ENCODE results near the gene ITPR1.

Gene ITPR1

DNA sequence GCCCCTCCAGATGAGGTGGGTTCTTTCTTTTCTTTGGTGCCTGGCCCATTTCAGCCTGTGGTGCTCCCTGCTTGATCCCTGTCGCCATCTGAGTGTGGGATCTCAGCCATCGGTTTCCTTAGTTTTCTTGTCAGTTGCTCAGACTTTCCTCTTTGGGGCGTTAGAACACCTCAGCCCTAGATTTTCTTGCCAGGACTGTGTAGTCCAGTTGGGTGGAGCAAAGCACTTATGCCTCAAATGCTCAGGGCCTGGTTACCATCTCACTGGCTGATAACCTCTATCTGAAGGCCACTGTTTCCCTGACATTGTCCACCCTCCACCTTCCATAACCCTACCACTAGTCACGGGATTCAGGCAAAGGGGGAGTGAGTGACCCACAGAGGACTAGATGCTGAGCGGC, 277.4 kb downstream of the ITPR1 start:
- Histone ChIP-seq H3K79me2 (ENCODE audit: insufficient read depth, low read length) (no peaks in the 10 kb centered on the region), H3K9ac (ENCODE audit: low read length) (no peak overlapping the region), H3K4me2 (ENCODE audit: low read length) (no peak overlapping the region), H4K20me1 (ENCODE audit: insufficient read depth, low read length) (no peaks in the 10 kb centered on the region), H3K27ac (ENCODE audit: low read depth, low read length, poor library complexity, severe bottlenecking) (no peak overlapping the region), H3K4me3 (ENCODE audit: low read depth, low read length, poor library complexity, severe bottlenecking) (no peak overlapping the region), H3K27me3 (ENCODE audit: insufficient read depth, low read length) (no peaks in the 10 kb centered on the region), H3K9me2 (ENCODE audit: low read depth, low read length) (no peaks in the 10 kb centered on the region), H3K36me3 (ENCODE audit: insufficient read depth, low read length) (no peaks in the 10 kb centered on the region), H2AFZ (ENCODE audit: low read length) (no peak overlapping the region), H3K9me3 (ENCODE audit: low read length) (no peaks in the 10 kb centered on the region), H3F3A (ENCODE audit: insufficient read depth, low read length) (no peaks in the 10 kb centered on the region), H3K4me1 (ENCODE audit: insufficient read depth, low read length, severe bottlenecking) (no peaks in the 10 kb centered on the region)
- no peak for TF ChIP-seq EZH2 (IDR thresholded peaks at IDR 0.05; ENCODE audit: borderline replicate concordance, low read length)
- TF ChIP-seq, protein P1, sequence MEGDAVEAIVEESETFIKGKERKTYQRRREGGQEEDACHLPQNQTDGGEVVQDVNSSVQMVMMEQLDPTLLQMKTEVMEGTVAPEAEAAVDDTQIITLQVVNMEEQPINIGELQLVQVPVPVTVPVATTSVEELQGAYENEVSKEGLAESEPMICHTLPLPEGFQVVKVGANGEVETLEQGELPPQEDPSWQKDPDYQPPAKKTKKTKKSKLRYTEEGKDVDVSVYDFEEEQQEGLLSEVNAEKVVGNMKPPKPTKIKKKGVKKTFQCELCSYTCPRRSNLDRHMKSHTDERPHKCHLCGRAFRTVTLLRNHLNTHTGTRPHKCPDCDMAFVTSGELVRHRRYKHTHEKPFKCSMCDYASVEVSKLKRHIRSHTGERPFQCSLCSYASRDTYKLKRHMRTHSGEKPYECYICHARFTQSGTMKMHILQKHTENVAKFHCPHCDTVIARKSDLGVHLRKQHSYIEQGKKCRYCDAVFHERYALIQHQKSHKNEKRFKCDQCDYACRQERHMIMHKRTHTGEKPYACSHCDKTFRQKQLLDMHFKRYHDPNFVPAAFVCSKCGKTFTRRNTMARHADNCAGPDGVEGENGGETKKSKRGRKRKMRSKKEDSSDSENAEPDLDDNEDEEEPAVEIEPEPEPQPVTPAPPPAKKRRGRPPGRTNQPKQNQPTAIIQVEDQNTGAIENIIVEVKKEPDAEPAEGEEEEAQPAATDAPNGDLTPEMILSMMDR (IDR thresholded peaks at IDR 0.05; ENCODE audit: low read length) = no peak

DNA sequence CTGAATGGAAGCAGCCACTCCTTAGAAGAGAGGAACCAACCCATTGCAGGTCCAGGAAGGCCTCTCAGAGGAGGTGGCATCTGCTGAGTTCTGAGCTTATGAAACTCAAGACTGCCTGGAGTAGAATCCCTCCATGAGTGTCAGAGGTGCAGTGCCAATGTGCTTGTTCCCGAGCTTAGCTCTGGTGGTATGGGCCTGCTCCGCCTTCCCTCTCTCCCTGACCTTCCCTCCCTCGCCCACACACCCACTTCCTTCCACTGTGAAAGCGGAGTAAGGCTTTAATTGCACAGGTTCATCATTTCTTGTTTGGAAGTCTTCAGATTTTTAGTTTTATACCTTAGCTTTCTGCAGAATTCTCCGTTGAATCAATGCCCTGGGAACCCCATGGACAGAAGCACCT, 278.1 kb downstream of the ITPR1 start:
- Histone ChIP-seq H2AFZ (ENCODE audit: low read length) (no peak overlapping the region), H4K20me1 (ENCODE audit: insufficient read depth, low read length) (no peaks in the 10 kb centered on the region), H3K9ac (ENCODE audit: low read length) (no peak overlapping the region), H3K4me1 (ENCODE audit: insufficient read depth, low read length, severe bottlenecking) (no peaks in the 10 kb centered on the region), H3K79me2 (ENCODE audit: insufficient read depth, low read length) (no peaks in the 10 kb centered on the region), H3K9me3 (ENCODE audit: low read length) (no peaks in the 10 kb centered on the region), H3K4me2 (ENCODE audit: low read length) (no peak overlapping the region), H3K36me3 (ENCODE audit: insufficient read depth, low read length) (no peaks in the 10 kb centered on the region), H3K27ac (ENCODE audit: low read depth, low read length, poor library complexity, severe bottlenecking) (no peak overlapping the region), H3K9me2 (ENCODE audit: low read depth, low read length) (no peaks in the 10 kb centered on the region), H3F3A (ENCODE audit: insufficient read depth, low read length) (no peaks in the 10 kb centered on the region), H3K4me3 (ENCODE audit: low read depth, low read length, poor library complexity, severe bottlenecking) (no peak overlapping the region), H3K27me3 (ENCODE audit: insufficient read depth, low read length) (no peaks in the 10 kb centered on the region)
- TF ChIP-seq, protein P1 (IDR thresholded peaks at IDR 0.05; ENCODE audit: low read length) = no peak
- TF ChIP-seq EZH2 (IDR thresholded peaks at IDR 0.05; ENCODE audit: borderline replicate concordance, low read length) = no peak

DNA sequence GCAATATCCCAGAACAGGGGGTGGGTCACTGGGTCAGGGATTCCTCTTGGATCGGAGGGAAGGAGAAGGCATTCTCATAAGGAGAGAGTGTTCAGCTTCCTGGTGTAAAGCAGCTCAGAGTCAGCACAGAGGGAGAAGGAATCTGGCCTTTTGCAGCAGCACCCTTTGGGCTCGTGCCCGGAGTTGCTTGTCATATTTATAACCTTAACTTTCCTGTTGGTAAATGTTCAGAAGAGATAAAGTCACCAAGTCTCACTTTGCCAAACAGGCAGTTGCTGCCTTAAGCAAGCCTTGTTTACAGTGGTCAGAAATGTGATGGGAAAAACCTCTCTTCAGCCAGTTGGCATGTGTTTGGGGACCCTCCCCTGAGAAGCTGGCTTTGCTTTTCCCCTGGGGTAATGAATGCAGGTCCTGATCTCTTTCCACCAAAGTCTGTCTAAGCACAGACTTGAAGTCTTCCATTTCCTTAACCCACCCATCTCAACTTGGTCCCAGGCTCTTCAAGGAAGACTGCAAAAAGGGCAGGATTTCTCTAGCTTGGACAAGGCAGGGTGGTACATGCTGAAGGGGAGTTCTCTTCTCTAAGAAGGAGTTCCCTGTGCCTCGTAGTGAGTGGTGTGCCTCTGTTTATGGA, 279.1 kb downstream of the ITPR1 start:
- no peaks in the 10 kb centered on the region for H3K9me3 ChIP-seq (ENCODE audit: low read length)
- no peak overlapping the region for H3K4me3 ChIP-seq (ENCODE audit: low read depth, low read length, poor library complexity, severe bottlenecking)
- no peaks in the 10 kb centered on the region for H3K79me2 ChIP-seq (ENCODE audit: insufficient read depth, low read length)
- H3K36me3 ChIP-seq (ENCODE audit: insufficient read depth, low read length) = no peaks in the 10 kb centered on the region
- no peaks in the 10 kb centered on the region for H3K9me2 ChIP-seq (ENCODE audit: low read depth, low read length)
- H3K4me1 ChIP-seq (ENCODE audit: insufficient read depth, low read length, severe bottlenecking) = peaks cover 9% of the 10 kb centered on the region
- H3K27me3 ChIP-seq (ENCODE audit: insufficient read depth, low read length) = no peaks in the 10 kb centered on the region
- no peak overlapping the region for H2AFZ ChIP-seq (ENCODE audit: low read length)
- H3K9ac ChIP-seq (ENCODE audit: low read length) = no peak overlapping the region
- no peak overlapping the region for H3K4me2 ChIP-seq (ENCODE audit: low read length)
- TF ChIP-seq, protein P1 (IDR thresholded peaks at IDR 0.05; ENCODE audit: low read length) = no peak
- TF ChIP-seq EZH2 (IDR thresholded peaks at IDR 0.05; ENCODE audit: borderline replicate concordance, low read length) = no peak
- H3F3A ChIP-seq (ENCODE audit: insufficient read depth, low read length) = no peaks in the 10 kb centered on the region
- no peaks in the 10 kb centered on the region for H4K20me1 ChIP-seq (ENCODE audit: insufficient read depth, low read length)
- no peak overlapping the region for H3K27ac ChIP-seq (ENCODE audit: low read depth, low read length, poor library complexity, severe bottlenecking)
